Mammary epithelial cell (primary cell): ENCODE data around the gene CXCL11.

Experiments used
- CTCF ChIP-seq, 2 donors: IDR thresholded peaks in 1 of 2; conservative IDR thresholded peaks in 1 of 2; 2 replicates each; pipeline ENCODE4 v1.5.1; 2011 to 2012; ENCODE audit warnings: inconsistent platforms in 2 of 2, low read length in 2 of 2, mild to moderate bottlenecking in 2 of 2, control low read depth in 1 of 2, low read depth in 1 of 2; ENCODE audit not compliant: insufficient read depth in 1 of 2; ENCODE audit errors: extremely low read depth in 1 of 2
- EZH2 ChIP-seq: IDR thresholded peaks from 2 replicates; pipeline ENCODE4 v1.6.1; 2012; ENCODE audit warnings: low read length, inconsistent platforms, borderline replicate concordance

- no peak for TF ChIP-seq CTCF (conservative IDR thresholded peaks at IDR 0.05 in 1 of 2, IDR thresholded peaks at IDR 0.05 in 1 of 2; ENCODE audit: extremely low read depth in 1 of 2, insufficient read depth in 1 of 2, low read depth in 1 of 2, low read length in 2 of 2)
- TF ChIP-seq EZH2, result no peak
Measured at GRCh38 chr4:76023389-76023788, 12.5 kb downstream of the CXCL11 start, which contains the start of gene CXCL10.
